Upper lobe of left lung (tissue), 4 donors: ENCODE measurements around the gene STARD9.

ENCODE experiments used
- EP300 ChIP-seq, 4 donors: sonication (generic); formaldehyde crosslinking; IDR thresholded peaks; one replicate each; pipeline ENCODE4 v1.5.1; 2017; ENCODE audit warnings: antibody characterized with exemption in 4 of 4, control low read depth in 2 of 4
- POLR2A ChIP-seq, 4 donors: fragments of 450-650 bp; IDR thresholded peaks; one replicate each; pipeline ENCODE4 v1.5.1; 2016 to 2017; ENCODE audit warnings: antibody characterized with exemption in 4 of 4, mild to moderate bottlenecking in 2 of 4
- TF ChIP-seq, protein P1 (sequence below), 6 experiments: fragments of 450-650 bp in 4 of 6; fragments of 200-600 bp in 2 of 6; sonication (generic) in 2 of 6; IDR thresholded peaks; one replicate each; pipeline ENCODE4 v1.5.1; 2016 to 2019; ENCODE audit warnings: antibody characterized with exemption in 6 of 6

DNA sequence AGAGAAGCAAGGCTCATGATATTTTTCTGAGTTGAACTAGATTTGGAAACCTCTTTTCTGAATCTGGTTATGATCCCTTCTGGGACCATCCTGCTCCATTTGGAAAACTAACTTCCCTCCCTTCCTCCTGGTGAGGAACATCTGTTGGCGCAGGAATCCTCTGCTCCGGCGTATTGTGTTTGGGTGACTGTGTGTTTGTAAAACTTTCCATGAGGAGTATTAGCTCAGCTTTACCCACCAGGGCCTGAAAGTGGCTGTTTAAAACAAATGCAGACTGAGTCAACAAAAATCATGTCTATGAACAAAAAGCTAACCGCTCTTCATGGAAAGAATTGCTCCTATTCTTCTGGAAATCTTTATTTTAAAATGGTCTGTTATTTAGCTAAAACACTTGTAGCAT is 17.7 kb downstream of the STARD9 start:
- no peak for TF ChIP-seq POLR2A (IDR thresholded peaks at IDR 0.05)
- TF ChIP-seq, protein P1, sequence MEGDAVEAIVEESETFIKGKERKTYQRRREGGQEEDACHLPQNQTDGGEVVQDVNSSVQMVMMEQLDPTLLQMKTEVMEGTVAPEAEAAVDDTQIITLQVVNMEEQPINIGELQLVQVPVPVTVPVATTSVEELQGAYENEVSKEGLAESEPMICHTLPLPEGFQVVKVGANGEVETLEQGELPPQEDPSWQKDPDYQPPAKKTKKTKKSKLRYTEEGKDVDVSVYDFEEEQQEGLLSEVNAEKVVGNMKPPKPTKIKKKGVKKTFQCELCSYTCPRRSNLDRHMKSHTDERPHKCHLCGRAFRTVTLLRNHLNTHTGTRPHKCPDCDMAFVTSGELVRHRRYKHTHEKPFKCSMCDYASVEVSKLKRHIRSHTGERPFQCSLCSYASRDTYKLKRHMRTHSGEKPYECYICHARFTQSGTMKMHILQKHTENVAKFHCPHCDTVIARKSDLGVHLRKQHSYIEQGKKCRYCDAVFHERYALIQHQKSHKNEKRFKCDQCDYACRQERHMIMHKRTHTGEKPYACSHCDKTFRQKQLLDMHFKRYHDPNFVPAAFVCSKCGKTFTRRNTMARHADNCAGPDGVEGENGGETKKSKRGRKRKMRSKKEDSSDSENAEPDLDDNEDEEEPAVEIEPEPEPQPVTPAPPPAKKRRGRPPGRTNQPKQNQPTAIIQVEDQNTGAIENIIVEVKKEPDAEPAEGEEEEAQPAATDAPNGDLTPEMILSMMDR (IDR thresholded peaks at IDR 0.05) = no peak
- TF ChIP-seq EP300 (IDR thresholded peaks at IDR 0.05) = no peak
